Gastroesophageal sphincter (tissue), 3 donors: Measurements from ENCODE around the gene TMEFF2.

Experiments
- EP300 ChIP-seq: sonication (generic); formaldehyde crosslinking; IDR thresholded peaks from one replicate; pipeline ENCODE4 v1.6.1; 2017; ENCODE audit warnings: antibody characterized with exemption, mild to moderate bottlenecking
- POLR2A ChIP-seq, 2 donors: fragments of 450-650 bp; IDR thresholded peaks; one replicate each; pipeline ENCODE4 v1.6.1; 2017; ENCODE audit warnings: antibody characterized with exemption in 2 of 2, mild to moderate bottlenecking in 2 of 2, moderate library complexity in 1 of 2
- POLR2AphosphoS5 ChIP-seq: sonication (generic); formaldehyde crosslinking; IDR thresholded peaks from one replicate; pipeline ENCODE4 v1.6.1; 2017; ENCODE audit warnings: antibody characterized with exemption
- TF ChIP-seq, protein P1 (sequence below), 4 experiments: fragments of 200-600 bp in 2 of 4; fragments of 450-650 bp in 2 of 4; sonication (generic) in 1 of 4; IDR thresholded peaks; one replicate each; pipeline ENCODE4 v1.5.1; 2017 to 2019; ENCODE audit warnings: antibody characterized with exemption in 4 of 4, mild to moderate bottlenecking in 2 of 4, moderate library complexity in 2 of 4

DNA sequence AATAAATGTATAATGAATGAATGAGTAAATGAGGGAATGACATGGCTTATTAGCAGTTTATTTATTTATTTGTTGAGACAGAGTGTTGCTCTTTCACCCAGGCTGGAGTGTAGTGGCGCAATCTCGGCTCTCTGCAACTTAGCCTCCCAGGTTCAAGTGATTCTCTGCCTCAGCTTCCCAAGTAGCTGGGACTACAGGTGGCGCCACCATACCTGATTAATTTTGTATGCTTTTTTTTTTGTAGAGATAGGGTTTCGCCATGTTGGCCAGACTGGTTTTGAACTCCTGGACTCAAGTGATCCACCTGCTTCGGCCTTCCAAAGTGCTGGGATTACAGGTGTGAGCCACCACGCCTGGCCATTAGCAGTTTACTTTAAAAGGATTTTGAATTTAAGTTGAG lies 247.5 kb downstream of the TMEFF2 start:
- TF ChIP-seq, protein P1, sequence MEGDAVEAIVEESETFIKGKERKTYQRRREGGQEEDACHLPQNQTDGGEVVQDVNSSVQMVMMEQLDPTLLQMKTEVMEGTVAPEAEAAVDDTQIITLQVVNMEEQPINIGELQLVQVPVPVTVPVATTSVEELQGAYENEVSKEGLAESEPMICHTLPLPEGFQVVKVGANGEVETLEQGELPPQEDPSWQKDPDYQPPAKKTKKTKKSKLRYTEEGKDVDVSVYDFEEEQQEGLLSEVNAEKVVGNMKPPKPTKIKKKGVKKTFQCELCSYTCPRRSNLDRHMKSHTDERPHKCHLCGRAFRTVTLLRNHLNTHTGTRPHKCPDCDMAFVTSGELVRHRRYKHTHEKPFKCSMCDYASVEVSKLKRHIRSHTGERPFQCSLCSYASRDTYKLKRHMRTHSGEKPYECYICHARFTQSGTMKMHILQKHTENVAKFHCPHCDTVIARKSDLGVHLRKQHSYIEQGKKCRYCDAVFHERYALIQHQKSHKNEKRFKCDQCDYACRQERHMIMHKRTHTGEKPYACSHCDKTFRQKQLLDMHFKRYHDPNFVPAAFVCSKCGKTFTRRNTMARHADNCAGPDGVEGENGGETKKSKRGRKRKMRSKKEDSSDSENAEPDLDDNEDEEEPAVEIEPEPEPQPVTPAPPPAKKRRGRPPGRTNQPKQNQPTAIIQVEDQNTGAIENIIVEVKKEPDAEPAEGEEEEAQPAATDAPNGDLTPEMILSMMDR (IDR thresholded peaks at IDR 0.05) = no peak
- TF ChIP-seq POLR2A (IDR thresholded peaks at IDR 0.05) (no peak), POLR2AphosphoS5 (no peak), EP300 (no peak)
